Activated CD8-positive, alpha-beta T cell treated with anti-CD3 and anti-CD28 coated beads for 36 hours (primary cell): ENCODE measurements around the gene PDXP. TPM values are rescaled to one million over a fixed set of nuclear protein-coding genes. Genes with fewer than 3 reads are reported as not detected.

Experiments used
- ATAC-seq: fragments of 200-7000 bp; cut with Tn5 transposase; one replicate; pipeline ENCODE4 v1.10.0; 2021; ENCODE audit warnings: mild to moderate bottlenecking, moderate library complexity
- CTCF ChIA-PET: fragments of 350-600 bp; sonication (Branson Sonifier 250); formaldehyde crosslinking; loops from one replicate; lab custom pipeline; 2021; ENCODE audit warnings: antibody characterized with exemption; lab: Charles Lee
- POLR2A ChIA-PET: fragments of 350-600 bp; sonication (Branson Sonifier 250); formaldehyde crosslinking; loops from one replicate; lab custom pipeline; 2021; ENCODE audit warnings: antibody characterized with exemption; lab: Charles Lee
- DNase-seq: peaks from one replicate; pipeline ENCODE4 v3.0.0-alpha.2; 2020
- H3K27ac Mint-ChIP-seq: one replicate; pipeline ENCODE4 v1.8.0; 2021; ENCODE audit warnings: mild to moderate bottlenecking, mixed read lengths
- H3K27me3 Mint-ChIP-seq: one replicate; pipeline ENCODE4 v1.8.0; 2021; ENCODE audit warnings: mixed read lengths
- H3K36me3 Mint-ChIP-seq: one replicate; pipeline ENCODE4 v1.8.0; 2021; ENCODE audit warnings: low read depth, mixed read lengths
- H3K4me1 Mint-ChIP-seq: one replicate; pipeline ENCODE4 v1.8.0; 2021; ENCODE audit warnings: low read depth, mixed read lengths
- H3K4me3 Mint-ChIP-seq: one replicate; pipeline ENCODE4 v1.8.0; 2021; ENCODE audit warnings: mild to moderate bottlenecking, moderate library complexity, mixed read lengths
- H3K9me3 Mint-ChIP-seq: one replicate; pipeline ENCODE4 v1.8.0; 2021; ENCODE audit warnings: mixed read lengths
- CTCF ChIP-seq: fragments of 200-600 bp; IDR thresholded peaks from one replicate; pipeline ENCODE4 v1.8.0; 2022; ENCODE audit warnings: antibody characterized with exemption, mild to moderate bottlenecking
- intact Hi-C: fragments of 100-400 bp; cut with micrococcal nuclease; formaldehyde crosslinking; loops from one replicate; pipeline ENCODE4 v1.10.0; 2022
- total RNA-seq, 2 experiments: library from RNA; stranded (reverse); gene quantifications; one replicate each; pipeline ENCODE4 v1.2.3, GENCODE V29; 2021

Gene PDXP
- total RNA-seq, 2 experiments from 2014 or later = 51.3 to 51.5 TPM

GRCh38 chr22:37704645-37705044 is 46.1 kb downstream of the PDXP start:
- POLR2A ChIA-PET = interaction anchor here (0.7 kb wide), 1 partner anchor 18 kb away, joined by 3 read pairs; the partner anchor contains the start of gene NOL12

GRCh38 chr22:37705205-37705604 is 46.7 kb downstream of the PDXP start:
- CTCF ChIA-PET = no interaction called here
- no peak overlapping the region for H3K27ac Mint-ChIP-seq
- no peaks in the 10 kb centered on the region for H3K27me3 Mint-ChIP-seq
- DNase-seq (no peak), ATAC-seq (no peak)
- no peak for TF ChIP-seq CTCF
- no peak overlapping the region for H3K4me3 Mint-ChIP-seq
- POLR2A ChIA-PET = no interaction called here
- H3K36me3 Mint-ChIP-seq = peaks cover 8% of the 10 kb centered on the region
- H3K9me3 Mint-ChIP-seq = no peaks in the 10 kb centered on the region
- H3K4me1 Mint-ChIP-seq = no peaks in the 10 kb centered on the region
- intact Hi-C loops = no loop called here

More at GRCh38 chr22:37704645-37705044, 46.1 kb downstream of the PDXP start:
- Mint-ChIP-seq H3K4me3 (no peak overlapping the region), H3K4me1 (no peaks in the 10 kb centered on the region), H3K27ac (no peak overlapping the region), H3K27me3 (no peaks in the 10 kb centered on the region), H3K36me3 (peaks cover 8% of the 10 kb centered on the region), H3K9me3 (no peaks in the 10 kb centered on the region)
- intact Hi-C loops = no loop called here
- ATAC-seq (no peak), DNase-seq (no peak)
- CTCF ChIA-PET = no interaction called here
- no peak for TF ChIP-seq CTCF

GRCh38 chr22:37708580-37709444 is 50.3 kb downstream of the PDXP start:
- H3K36me3 Mint-ChIP-seq = peaks cover 6% of the 10 kb centered on the region
- no peak for TF ChIP-seq CTCF
- ChIA-PET POLR2A (no interaction called here), CTCF (no interaction called here)
- no peak overlapping the region for H3K27ac Mint-ChIP-seq
- intact Hi-C loops = no loop called here
- no peaks in the 10 kb centered on the region for H3K27me3 Mint-ChIP-seq
- no peak overlapping the region for H3K4me3 Mint-ChIP-seq
- no peak for DNase-seq
- H3K9me3 Mint-ChIP-seq = no peaks in the 10 kb centered on the region
- no peak for ATAC-seq
- H3K4me1 Mint-ChIP-seq = no peaks in the 10 kb centered on the region

- TF ChIP-seq CTCF = no peak
- no peaks in the 10 kb centered on the region for H3K27me3 Mint-ChIP-seq
- ATAC-seq (no peak), DNase-seq (no peak)
- no peak overlapping the region for H3K4me3 Mint-ChIP-seq
- H3K9me3 Mint-ChIP-seq = no peaks in the 10 kb centered on the region
- H3K4me1 Mint-ChIP-seq = no peaks in the 10 kb centered on the region
- CTCF ChIA-PET = no interaction called here
- H3K27ac Mint-ChIP-seq = no peak overlapping the region
- POLR2A ChIA-PET = no interaction called here
- intact Hi-C loops = no loop called here
- peaks cover 5% of the 10 kb centered on the region for H3K36me3 Mint-ChIP-seq
Measured at GRCh38 chr22:37709445-37709765, 50.9 kb downstream of the PDXP start.

- H3K4me3 Mint-ChIP-seq = no peak overlapping the region
- H3K27ac Mint-ChIP-seq = no peak overlapping the region
- H3K36me3 Mint-ChIP-seq = peaks cover 4% of the 10 kb centered on the region
- no peaks in the 10 kb centered on the region for H3K9me3 Mint-ChIP-seq
- no peak for TF ChIP-seq CTCF
- intact Hi-C loops = no loop called here
- no peaks in the 10 kb centered on the region for H3K27me3 Mint-ChIP-seq
- no peaks in the 10 kb centered on the region for H3K4me1 Mint-ChIP-seq
- ATAC-seq (peak; percentile 10), DNase-seq (no peak)
- ChIA-PET CTCF (no interaction called here), POLR2A (no interaction called here)
Measured at GRCh38 chr22:37710675-37711074, 52.2 kb downstream of the PDXP start.
